HG02588 (cell line): ENCODE data around the gene KCTD18.

Experiments used
- ATAC-seq: cut with Tn5 transposase; IDR thresholded peaks from one replicate; pipeline ENCODE4 v1.9.1; 2021; ENCODE audit warnings: mild to moderate bottlenecking, moderate library complexity; ENCODE audit not compliant: unreplicated experiment

Gene KCTD18

DNA sequence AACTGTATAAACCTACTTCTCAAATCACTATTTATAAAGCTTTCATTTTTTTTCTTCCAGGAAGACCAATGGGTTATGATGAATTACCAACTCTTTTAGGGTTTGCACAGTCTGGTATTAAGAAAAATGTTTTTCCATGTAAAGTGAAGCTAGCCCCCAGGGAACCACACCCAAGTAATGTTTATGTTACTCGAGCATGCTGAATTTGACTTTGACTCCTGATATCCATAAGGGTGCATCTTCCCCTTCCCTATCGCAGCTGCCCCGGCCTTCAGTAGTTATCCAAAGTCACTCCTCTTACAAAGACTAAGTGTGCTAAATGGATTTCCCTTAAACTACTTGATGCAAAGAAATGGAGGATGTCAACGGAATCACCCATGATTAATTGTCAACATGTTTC, 21.7 kb downstream of the KCTD18 start:
- ATAC-seq, result no peak

DNA sequence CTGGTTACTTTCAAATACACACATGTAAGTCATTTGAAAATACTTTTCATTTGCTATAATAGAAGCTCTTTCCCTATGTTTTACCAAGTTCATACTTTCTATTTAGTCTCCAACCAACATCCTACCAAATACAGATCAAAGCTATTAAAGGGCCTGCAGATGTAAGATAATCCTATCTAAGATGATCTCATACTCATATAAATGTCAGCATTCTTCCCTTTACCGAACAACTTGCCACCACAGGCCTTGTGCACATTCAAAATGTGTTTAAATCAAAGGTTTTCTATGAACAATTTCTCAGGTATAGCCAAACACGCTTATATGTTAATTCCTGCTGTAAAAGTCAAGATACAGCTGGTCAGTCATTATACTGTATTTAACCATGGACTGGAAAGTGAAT, 23.3 kb downstream of the KCTD18 start:
- no peak for ATAC-seq

DNA sequence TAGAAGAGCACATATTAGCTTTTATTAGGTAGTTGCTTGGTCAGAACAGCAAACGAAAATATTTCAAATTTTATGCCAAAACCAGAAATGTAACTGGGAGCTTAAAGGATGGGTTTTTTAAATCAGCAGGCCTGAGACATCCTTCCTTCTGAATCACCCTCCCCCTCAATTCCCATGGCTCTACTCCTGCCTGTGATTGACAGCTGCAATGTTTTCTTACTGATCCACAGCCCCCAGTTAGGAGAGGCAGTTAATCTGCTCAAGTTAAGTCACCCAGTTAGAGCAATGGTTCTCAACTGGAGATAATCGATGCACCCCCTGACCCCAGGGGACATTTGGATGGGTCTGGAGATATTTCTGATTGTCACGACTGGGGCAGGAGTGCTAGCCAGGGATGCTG, 24.9 kb downstream of the KCTD18 start:
- ATAC-seq, result no peak

DNA sequence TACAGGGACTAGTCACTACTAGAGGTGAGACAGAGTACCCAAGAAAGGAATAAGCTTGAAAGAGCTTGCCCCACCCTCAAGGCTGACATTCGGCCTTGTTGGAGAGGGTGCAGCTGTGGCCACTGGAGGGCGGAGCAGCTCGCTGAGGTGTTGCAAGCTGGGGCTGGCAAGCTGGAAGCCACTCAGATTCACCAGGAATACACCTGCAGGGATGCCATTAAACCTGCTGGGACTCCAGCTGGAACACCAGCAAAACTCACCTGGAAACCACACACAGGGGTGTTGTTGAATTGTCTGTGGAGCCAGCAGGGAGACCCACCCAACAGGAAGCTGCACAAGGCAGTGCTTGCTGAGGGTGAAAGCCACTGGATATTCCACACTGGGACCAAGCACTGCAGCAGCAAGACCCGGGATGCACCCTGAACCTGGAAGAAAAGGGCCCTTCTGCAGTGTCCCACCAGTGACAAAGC, 26.1 kb downstream of the KCTD18 start:
- ATAC-seq, result peak; percentile 52

DNA sequence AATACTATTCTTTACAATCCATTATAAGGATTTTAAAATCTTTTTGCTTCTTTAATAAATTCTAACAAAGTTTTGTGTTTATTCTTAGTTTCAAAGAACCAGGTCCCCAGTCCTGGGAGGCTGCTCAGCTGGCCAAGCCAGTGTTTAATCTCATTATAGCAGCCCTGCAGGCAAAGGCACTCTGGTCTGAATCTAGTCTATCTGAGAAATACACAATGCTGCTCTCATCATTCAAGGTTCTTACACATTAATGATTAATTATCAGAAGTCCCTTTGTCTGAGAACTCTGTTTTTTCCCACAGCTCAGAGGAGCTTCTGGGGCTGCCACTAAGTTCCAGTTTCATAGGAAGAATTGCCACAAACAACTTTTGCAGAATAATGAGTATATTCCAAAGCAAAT, 27.7 kb downstream of the KCTD18 start:
- ATAC-seq, result no peak

DNA sequence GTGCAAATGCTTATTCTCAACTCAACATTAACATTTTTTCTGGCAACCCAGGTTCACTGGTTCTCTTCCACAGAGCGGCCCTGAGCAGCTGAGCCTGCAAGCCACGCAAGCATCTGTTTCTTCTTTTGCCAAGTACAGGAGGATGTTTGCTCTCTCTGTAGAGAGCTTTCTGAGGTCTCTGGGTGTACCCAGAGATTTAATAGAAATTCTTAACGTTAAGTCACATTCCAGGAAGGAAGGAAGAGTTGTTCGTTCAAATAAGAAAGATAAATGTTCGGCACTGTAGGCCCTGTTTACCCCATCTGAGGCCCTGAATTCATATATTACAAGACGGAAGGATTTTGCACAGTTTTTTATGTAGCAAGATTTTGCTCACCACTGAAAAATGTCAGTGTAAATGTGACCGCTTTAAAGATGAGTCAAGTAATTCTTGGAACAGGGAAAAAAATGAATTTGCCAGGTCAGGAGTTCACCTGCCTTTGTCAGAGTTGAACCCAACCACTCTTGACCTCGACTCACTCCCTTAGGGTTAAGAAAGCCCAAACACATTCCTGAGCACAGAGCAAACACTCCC, 30.1 kb downstream of the KCTD18 start:
- ATAC-seq, result no peak

DNA sequence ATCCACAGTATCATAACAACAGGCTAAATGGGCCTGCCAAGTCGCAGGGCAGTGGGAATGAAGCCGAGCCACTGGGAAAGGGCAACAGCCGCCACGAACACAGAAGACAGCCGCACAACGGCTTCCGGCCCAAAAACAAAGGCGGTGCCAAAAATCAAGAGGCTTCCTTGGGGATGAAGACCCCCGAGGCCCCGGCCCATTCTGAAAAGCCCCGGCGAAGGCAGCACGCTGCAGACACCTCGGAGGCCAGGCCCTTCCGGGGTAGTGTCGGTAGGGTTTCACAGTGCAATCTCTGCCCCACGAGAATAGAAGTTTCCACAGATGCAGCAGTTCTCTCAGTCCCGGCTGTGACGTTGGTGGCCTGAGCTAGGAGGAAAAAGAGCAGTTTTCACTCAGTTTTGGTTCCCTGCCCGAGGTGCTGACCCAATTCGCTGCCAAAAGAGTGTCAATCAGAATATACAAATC, 32.2 kb downstream of the KCTD18 start:
- no peak for ATAC-seq

DNA sequence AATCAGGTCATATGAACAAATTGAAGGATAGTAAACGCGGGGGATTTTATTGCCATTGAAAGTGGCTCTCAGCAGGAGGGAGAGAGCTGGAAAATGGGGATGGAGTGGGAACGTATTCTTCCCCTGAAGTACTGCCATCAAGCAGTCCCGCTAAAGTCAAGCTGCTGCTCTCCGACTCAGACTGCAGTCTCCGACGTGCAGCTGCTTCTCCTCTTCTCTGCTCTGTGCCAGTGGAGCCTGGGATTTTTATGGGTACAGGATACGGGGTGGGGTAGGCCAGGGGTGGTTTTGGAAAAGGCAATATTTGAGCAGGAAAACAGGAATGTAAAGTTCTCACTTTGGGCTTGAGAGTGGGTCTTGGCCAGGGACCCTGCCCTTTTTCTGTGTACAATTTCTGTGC, 33.0 kb downstream of the KCTD18 start:
- ATAC-seq, result no peak

DNA sequence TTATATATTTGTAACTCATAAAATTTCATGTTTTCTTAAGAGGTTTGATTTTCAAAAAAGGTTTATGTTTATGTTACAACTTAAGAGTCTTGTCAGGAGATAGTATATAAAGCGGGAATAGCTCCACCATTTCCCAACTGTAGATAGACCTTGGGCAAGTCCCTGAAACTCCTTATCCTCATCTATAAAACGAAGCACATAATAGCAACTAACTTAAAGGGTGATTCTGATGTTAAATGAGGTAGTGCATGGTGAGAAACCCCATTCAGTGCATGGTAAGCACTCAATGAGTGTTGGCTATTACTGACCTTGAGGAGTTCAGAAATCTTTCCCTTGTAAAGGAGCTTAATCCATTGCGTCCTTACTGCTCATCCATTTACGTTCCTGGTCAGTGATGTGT, 34.1 kb downstream of the KCTD18 start:
- no peak for ATAC-seq

DNA sequence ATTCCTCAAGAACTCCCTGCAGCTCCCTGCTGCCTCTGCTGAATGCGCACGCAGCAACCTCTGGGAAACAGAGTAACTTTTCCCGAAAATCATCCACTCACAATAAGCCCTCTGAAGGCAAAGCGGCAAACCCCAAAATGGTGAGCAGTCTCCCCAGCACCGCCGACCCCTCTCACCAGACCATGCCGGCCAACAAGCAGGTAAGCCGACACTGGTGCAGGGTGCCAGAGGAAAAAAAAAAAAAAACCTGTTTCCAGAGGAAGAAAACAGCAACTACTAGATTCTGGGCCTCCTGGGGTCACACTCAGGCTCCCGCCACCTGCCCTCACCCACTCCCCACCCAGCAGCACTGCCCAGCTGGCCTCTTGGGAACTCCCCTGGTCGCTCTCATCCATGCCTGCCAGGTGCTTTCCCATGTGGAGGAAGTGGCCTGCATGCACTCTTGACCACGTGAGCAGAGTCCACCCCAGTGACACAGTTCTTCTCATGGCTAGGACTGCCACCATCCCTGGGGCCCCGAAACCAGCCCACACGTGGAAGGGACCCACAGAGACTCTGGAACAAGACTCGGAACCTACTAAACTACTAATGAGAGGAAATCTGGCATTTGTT, 36.9 kb downstream of the KCTD18 start:
- ATAC-seq, result no peak

DNA sequence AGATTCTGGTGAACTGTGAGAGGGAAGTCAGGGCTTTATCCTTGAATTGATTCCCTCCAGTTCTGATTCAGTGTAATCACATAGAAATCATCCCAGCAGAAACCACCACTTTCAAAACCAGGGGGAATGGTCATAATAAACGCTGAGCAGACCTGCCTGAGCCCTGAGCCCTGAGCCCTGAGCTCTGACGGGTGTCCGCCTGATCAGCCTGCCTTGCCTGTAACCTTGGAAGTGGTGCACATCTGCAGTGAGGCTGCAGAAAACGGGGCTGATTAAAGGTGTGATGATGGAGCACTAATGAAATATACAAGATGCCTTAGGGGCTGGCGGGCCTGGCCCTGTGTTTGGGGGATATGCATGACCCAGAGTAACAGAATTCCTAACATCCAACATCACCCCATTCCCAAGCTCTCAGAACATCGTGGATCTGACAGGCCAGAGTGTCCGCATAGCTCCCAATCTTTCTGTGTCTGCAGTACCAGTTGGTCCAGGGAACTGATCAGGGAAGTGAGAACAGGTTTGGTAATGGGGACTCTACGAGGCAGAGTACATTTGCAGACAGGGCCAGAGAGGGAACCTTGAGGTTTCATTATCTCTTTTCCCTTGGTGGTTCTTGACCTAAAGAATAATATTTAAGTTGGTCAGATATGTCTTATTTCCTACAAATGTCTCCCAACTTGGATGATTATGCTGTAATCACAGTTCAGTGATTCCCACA, 37.8 kb downstream of the KCTD18 start:
- ATAC-seq, result peak; percentile 2

DNA sequence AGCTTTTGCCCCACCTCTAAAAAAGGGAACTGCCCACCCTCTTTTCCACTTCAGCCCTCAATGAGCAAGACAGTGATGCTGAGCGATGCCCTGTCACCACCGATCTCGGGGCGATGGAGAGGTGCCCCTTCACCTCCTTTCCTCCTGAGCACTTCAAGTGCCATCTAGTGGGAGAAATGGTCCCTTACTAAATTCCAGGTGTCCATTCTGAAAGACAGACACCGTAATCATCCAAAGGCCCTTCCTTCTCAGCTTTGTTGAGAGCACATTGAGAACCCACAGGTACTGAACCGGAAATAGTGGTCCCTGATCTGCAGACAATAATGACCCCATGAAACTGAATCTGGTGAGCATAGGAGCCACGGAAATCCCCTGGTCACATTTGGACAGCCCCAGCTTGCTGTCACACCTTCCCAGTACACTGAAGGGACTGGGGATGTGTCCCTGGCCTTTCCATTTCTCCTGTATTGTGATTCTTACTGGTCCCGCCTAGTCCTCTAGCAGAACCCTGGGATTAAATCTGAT, 38.5 kb downstream of the KCTD18 start:
- peak; percentile 85 for ATAC-seq

DNA sequence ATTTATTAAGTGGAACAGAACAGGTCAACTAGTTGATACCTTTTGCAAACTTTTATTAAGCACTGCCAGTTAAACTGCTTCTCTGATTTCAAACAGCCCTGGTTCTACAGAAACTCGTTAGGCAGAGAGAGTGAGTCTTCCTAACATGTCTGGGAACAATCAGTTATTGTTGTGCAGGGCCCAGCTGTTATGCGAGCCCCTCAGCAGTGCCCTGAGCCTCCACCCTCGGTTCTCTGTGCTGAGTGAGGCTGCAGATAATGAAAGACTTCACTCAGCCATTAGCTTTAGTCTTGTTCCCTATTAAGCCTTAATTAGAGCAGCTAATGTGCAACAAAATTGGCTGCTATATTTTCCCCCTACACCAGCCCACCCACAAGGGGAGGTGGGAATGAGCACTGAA, 39.6 kb downstream of the KCTD18 start:
- ATAC-seq, result no peak

DNA sequence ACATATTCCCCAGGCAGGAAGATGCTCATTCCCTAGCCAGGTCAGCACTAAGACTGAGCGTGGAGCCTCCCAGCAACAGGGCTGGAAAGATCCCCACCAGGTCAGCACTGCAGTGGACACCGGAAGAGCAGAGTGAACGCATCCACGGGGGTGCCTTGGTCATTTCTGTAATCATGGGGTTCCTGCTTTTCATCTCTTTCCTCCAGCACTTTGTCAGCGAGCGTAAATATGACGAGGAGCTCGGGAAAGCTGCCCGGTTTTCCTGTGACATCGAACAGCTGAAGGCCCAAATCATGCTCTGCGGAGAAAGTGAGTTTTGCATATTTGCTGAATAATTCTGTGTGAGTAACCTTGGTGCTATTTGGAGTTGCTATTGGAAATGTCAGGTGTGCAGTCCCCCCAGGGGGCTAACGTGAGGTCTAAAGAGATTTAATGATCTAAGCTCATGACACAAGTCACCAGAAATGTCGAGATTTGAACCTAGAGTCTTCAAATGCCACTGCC, 40.1 kb downstream of the KCTD18 start:
- ATAC-seq, result no peak

DNA sequence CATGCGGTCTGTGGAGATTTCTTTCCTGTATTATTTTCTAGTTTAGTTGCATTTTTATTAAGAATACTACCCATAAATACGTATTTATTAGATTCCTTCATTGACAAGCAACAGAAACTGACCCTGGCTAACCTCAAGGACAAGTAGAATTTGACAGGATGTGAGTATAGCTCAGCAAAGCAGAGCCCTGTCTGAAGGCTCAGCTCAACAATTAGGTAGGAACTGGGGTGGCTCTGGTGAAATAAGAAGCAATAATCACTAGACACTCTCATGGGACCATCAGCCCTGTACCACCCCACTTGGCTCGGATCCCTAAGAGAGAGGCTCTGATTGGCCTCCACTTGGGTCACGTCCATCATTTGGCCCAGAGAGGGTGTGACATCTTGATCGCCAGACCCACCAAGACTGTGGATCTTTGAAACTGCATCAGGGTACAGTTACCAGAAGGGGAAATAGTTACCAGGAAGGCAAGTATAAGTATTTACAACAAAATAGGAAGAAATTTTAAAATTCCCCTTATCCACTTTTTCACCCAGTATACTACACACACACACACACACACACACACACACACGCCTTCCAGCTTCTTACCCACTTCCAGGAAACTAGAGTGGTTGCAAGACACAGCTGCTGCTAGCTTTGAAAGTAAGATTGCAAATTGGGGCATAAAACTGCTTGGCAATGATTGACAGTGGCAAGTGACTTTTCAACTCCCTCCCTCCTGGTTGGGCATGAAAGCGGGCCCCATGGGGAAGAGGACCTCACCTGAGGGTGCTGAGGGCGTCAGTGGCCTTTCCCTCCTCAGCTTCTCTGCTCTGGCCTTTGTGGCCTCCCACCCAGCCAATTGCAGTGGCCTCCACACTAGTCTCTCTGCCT, 41.8 kb downstream of the KCTD18 start:
- ATAC-seq, result no peak

DNA sequence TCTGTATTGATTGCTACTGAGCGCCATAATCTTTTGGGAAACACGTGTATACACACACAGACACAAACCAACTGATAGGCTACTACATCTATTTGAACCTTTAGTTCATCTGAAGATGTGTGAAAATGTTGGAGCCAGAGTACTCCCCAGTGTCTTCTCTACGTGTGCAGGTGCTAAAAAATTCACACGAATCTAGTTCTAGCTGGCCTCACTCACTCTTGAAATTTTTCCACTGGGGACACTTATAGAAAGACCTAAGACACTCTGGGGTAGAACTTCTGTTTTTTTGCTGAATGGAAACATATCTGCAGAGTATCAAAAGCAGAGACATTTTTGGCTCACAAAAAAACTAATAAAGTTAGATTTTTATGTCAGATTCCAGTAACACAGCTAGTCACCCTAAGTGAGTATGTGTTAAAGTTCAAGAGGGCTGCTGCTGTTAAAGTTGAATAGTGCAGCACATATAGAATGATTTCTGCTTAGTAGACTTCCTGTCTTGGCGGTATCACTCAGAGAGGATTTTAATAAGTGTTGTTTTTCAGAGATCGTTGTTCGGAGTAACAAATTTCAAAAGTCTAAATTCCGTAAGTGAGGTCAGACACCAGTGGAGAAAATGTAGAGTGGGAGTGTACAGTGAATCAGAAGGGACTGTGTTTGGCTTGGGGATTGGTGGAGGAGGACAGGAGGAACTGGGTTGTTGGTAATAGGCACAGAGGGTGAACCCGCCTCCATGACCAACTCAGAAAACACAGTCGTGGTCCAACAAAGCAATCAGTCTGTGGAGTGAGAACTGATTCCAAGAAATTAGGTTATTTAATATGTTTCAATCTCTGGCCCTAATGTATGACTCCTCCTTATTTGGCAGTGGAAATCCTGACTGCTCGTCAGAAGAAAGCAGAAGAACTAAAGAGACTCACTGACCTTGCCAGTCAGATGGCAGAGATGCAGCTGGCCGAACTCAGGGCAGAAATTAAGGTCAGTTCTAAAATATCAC, 43.1 kb downstream of the KCTD18 start:
- ATAC-seq, result no peak

DNA sequence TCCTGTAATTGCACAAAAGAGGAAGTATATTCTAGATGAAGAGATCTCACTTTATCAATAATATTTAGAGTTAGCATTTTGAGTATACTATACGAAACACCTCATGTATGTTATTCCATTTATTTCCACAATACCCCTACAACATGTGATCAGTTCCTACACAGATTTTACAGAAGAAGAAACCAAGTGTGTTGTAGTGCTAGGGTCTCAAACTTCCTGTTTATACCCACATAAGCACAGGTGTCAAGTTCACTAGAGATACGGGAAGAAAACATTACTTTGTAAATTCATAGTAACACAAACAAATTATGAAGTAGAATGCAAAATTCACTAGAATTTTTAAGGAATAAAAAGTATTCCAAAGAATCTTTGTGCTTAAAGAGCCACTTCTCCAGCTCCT, 46.4 kb downstream of the KCTD18 start:
- ATAC-seq, result no peak

DNA sequence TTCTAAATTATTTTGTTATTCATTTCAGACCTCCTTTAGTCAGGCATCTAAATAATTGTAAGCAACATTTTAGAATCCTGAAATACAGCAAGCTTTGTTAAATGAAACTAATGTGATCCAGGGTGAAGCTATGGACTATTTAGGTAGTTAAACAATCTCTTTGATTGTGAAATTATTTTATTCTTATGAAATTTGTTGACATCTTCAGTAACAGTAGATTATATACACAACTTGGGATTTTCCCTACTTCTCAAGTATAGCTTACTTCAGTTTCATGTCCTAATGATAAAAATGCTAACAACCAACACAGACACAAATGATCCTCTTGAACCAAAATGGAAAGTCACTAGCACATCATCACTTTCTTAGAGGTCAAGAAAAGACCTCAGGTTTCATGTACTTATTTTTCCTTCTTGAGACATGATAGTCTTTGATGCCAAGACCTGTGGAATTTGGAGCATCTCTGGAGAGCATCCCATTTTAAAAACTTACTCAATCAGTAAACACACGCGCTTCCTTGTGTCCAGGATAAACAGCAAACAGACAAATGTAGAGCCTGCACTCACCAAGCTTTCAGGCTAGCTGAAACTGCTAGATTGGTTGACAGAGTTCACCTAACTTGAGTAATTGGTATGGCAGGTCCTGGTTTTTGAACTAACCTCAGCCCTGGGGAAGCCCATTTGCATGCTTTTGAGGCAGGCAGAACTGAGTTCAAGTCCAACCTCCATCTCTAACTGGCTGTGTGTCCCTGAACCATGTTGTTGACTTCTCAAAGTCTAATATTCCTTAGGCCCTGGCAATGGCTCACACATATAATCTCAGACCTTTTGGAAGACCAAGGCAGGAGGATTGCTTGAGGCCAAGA, 47.8 kb downstream of the KCTD18 start:
- ATAC-seq, result no peak

DNA sequence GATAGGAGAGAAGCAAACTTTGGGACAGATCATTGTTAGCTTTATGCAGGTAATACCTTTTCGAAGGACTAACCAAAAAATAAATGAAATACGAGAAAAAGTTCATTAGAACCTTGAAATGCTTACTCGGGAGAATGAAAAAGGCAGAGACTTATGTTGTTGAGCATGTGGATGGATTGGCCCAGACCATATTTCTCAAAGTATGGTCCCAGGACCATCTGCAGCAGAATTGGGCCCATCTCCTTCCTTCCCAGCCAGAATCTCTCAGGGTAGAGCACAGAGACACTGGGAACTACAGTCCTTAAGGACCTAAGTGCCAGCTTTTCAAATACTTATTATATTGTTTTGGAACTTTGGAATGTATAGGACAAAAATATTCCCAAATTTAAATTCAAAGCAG, 50.8 kb downstream of the KCTD18 start:
- ATAC-seq, result no peak
